WI38 (cell line): ENCODE results near the gene PGA5.

ENCODE experiments used
- H3K4me3 ChIP-seq: 2 replicates; pipeline ENCODE4 v1.5.1; 2011; ENCODE audit warnings: low read depth, mild to moderate bottlenecking, control low read depth, low read length
- TF ChIP-seq, protein P1 (sequence below): IDR thresholded peaks from 2 replicates; pipeline ENCODE4 v1.5.1; 2012; ENCODE audit warnings: low read depth, mild to moderate bottlenecking, control low read depth, low read length

The PGA5 gene

DNA sequence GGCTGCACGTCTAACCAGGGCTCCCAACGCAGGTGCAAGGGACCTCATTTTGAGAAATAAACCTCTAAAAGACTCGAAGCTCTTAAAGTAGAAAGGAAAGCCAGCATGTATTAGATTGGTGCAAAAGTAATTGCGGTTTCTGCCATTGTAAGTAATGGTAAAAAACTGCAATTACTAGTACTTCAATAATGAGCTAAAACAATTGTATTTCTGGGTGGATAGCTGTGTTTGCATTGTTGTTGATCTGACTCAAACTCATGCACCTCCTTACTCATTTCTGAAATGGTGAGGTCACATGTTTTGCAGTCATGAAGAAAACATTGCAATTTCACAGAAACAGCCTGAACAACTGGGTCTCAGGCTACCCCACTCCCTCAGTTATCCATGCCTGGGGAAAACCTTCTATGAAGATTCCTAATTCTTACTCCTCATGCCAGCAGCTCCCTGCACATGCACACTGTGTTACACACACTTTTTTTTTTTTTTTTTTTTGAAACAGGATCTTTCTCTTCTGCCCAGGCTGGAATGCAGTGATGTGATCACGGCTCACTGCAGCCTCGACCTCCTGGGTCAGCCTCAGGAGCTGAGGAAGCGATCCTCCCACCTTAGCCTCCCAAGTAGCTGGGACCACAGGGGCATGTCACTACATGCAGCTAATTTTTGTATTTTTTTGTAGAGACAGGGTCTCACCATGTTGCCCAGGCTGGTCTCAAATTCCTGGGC, 29.5 kb downstream of the PGA5 start:
- H3K4me3 ChIP-seq = no peak overlapping the region
- TF ChIP-seq, protein P1, sequence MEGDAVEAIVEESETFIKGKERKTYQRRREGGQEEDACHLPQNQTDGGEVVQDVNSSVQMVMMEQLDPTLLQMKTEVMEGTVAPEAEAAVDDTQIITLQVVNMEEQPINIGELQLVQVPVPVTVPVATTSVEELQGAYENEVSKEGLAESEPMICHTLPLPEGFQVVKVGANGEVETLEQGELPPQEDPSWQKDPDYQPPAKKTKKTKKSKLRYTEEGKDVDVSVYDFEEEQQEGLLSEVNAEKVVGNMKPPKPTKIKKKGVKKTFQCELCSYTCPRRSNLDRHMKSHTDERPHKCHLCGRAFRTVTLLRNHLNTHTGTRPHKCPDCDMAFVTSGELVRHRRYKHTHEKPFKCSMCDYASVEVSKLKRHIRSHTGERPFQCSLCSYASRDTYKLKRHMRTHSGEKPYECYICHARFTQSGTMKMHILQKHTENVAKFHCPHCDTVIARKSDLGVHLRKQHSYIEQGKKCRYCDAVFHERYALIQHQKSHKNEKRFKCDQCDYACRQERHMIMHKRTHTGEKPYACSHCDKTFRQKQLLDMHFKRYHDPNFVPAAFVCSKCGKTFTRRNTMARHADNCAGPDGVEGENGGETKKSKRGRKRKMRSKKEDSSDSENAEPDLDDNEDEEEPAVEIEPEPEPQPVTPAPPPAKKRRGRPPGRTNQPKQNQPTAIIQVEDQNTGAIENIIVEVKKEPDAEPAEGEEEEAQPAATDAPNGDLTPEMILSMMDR = no peak

DNA sequence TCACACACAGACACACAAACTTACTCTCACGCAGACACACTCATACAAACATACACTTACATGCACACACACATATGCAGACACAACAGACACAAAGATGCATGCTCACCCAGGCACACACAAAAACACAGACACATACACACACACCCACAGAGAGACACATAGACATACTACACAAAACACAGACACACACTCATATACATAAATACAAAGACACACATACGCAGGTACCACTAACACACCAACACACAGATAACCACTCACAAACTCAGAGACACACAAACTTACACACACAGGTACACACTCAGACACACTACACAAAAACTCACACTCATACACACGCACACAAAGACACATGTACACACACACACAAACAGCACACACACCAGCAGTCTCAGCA, 31.8 kb downstream of the PGA5 start:
- TF ChIP-seq, protein P1 = no peak
- H3K4me3 ChIP-seq = no peak overlapping the region

DNA sequence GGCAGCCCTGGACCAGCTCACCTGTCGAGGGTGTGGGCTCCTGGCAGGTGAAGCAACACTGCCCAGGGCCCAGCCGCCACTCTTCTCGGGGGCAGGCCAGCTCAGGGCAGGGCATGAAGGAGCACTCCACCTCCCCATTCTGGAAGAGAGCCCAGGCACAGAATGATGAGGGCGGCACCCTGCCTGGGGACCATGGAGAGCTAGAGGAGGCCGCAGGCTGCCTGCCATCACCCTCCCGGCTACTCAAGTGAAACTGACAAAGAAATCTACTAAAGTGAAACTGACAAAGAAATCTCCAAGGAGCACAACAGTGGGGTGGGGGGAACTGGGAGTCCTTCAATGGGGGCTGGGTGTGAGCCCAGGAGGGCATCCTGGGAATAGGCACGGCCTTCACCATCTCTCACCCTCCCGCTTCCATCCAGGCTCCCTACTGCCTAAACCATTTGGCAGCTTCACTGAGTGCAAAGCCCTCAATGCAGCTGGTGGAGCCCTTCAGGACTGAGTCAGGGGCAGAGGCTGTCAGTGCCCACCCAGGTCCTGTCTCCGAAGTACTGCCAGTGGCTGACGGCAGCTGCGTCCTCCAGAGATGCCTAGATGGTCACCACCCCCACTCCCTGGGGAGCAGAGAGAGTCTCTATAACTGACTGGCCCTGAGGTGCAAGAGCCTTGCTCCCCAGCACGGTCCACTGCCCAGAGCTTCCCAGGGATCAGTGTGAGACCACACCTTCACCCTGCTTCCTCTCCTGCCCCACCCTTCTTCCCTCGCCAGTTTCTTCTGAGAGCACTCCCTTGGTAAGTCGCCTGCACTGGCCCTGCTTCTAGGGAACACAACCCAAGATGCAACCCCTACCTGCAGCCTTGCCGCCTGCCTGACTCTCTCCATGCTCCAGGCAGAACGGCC, 32.5 kb downstream of the PGA5 start:
- H3K4me3 ChIP-seq = no peak overlapping the region
- TF ChIP-seq, protein P1 = no peak

GRCh38 chr11:61274084-61274483, 33.1 kb downstream of the PGA5 start:
- H3K4me3 ChIP-seq = no peak overlapping the region
- TF ChIP-seq, protein P1 = no peak

DNA sequence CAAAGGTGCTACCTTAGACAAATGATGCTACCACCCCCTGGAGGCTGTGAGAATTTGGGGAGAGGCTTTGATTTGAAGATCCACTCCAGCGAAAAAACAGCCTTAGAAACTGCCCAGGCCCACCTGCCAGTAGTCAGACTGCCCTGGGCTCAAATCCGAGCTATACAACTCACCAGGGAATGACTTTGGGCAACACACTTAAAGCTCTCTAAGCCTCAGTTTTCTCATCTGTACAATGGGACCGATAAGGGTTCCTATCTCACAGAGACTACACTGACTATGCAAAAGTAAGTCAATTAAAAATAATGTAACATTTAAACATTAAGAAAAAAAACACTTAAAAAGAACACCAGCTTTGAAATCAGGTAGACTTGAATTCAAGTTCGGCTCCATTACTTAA, 34.2 kb downstream of the PGA5 start:
- TF ChIP-seq, protein P1 = no peak
- H3K4me3 ChIP-seq = no peak overlapping the region

- H3K4me3 ChIP-seq = no peak overlapping the region
- TF ChIP-seq, protein P1 = no peak
Observed at GRCh38 chr11:61277186-61278000, 36.4 kb downstream of the PGA5 start.
